ENCODE data around the gene GCM1. TPM values are rescaled to one million over a fixed set of nuclear protein-coding genes. Genes with fewer than 3 reads are reported as not detected.

GCM1 gene
- total RNA-seq, 1 experiment from 2014 or later, result not detected

GRCh38 chr6:53080813-53081212 lies 67.8 kb downstream of the GCM1 start:
- no peak for DNase-seq (ENCODE audit: low read depth, low spot score)
- in situ Hi-C loops (cut with HindIII; ENCODE audit: low pct_unique_long_range_greater_than_20kb, low sequenced_read_pairs), result no loop called here

Small RNAs within 50 kb of the gene (small RNA-seq; reads per million reads assigned to genes)
- 0 reads per million in 2 experiments for gene RN7SL244P
- 0 reads per million in 2 experiments for gene RNU6-464P

Other genes with a start within 250 kb of the GCM1 start
- 0.80 TPM in 1 of 2 replicates, not detected in the other for gene GSTA3, start 239.1 kb downstream of the GCM1 start, total RNA-seq (2014; rRNA removed; shearing (Covaris generic))
- 24.9 and 25.3 TPM in 2 replicates for gene GSTA4, start 153.6 kb downstream of the GCM1 start, total RNA-seq (2014; rRNA removed; shearing (Covaris generic))
- gene CILK1, start 87.0 kb downstream of the GCM1 start, total RNA-seq (2014; rRNA removed; shearing (Covaris generic)), result 33.5 and 35.2 TPM in 2 replicates
- gene FBXO9, start 83.4 kb downstream of the GCM1 start, total RNA-seq (2014; rRNA removed; shearing (Covaris generic)), result 51.3 and 51.7 TPM in 2 replicates
- gene ELOVL5, start 200.1 kb upstream of the GCM1 start, total RNA-seq (2014; rRNA removed; shearing (Covaris generic)), result 42.9 and 50.6 TPM in 2 replicates